Brain microvascular endothelial cell (primary cell): ENCODE measurements around the gene AUTS2.

Experiments used
- DNase-seq: peaks from one replicate; pipeline ENCODE4 v3.0.0-alpha.2; 2020
- H3K27ac ChIP-seq: fragments of 250-450 bp; sonication (Bioruptor Pico); 2 replicates; pipeline ENCODE4 v1.5.1; 2020; ENCODE audit warnings: mild to moderate bottlenecking, moderate library complexity
- H3K27me3 ChIP-seq: fragments of 250-450 bp; sonication (Bioruptor Pico); replicated peaks from 2 replicates; pipeline ENCODE4 v1.5.1; 2020; ENCODE audit warnings: mild to moderate bottlenecking
- H3K36me3 ChIP-seq: fragments of 250-450 bp; sonication (Bioruptor Pico); replicated peaks from 2 replicates; pipeline ENCODE4 v1.5.1; 2020; ENCODE audit warnings: mild to moderate bottlenecking
- H3K4me3 ChIP-seq: 2 replicates; pipeline ENCODE4 v1.5.1; 2011; ENCODE audit warnings: low read depth, mild to moderate bottlenecking, control low read depth, low read length, moderate library complexity
- in situ Hi-C: cut with HindIII; loops from 2 replicates; pipeline ENCODE4 v1.10.0; 2017; ENCODE audit warnings: low sequenced_read_pairs, low pct_ligation_motif_present
- TF ChIP-seq, protein P1 (sequence below): IDR thresholded peaks from 2 replicates; pipeline ENCODE4 v1.5.1; 2011; ENCODE audit warnings: low read depth, mild to moderate bottlenecking, moderate library complexity, low read length, control low read depth, inconsistent platforms; ENCODE audit errors: missing control alignments

Gene AUTS2

DNA sequence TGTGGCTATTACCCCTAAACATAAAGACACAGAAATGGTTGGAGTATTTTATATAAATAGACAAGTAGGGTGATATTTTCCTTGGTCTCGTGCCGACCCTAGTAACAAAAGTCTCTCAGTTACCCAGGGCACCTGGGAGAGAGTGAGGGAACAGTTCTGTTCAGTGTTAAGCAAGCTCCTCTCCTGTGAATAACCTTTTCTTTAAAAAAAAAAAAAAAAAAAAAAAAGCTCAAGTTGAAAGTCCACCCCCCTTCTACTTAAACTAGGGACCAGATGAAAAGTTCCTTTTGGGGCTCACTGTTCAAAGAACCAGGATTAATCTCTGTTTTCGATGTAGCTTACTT lies 896.7 kb downstream of the AUTS2 start:
- DNase-seq: no peak
- in situ Hi-C loops: no loop called here
- H3K27me3 ChIP-seq: no peaks in the 10 kb centered on the region
- no peak overlapping the region for H3K4me3 ChIP-seq
- H3K36me3 ChIP-seq: no peaks in the 10 kb centered on the region
- no peak overlapping the region for H3K27ac ChIP-seq
- TF ChIP-seq, protein P1, sequence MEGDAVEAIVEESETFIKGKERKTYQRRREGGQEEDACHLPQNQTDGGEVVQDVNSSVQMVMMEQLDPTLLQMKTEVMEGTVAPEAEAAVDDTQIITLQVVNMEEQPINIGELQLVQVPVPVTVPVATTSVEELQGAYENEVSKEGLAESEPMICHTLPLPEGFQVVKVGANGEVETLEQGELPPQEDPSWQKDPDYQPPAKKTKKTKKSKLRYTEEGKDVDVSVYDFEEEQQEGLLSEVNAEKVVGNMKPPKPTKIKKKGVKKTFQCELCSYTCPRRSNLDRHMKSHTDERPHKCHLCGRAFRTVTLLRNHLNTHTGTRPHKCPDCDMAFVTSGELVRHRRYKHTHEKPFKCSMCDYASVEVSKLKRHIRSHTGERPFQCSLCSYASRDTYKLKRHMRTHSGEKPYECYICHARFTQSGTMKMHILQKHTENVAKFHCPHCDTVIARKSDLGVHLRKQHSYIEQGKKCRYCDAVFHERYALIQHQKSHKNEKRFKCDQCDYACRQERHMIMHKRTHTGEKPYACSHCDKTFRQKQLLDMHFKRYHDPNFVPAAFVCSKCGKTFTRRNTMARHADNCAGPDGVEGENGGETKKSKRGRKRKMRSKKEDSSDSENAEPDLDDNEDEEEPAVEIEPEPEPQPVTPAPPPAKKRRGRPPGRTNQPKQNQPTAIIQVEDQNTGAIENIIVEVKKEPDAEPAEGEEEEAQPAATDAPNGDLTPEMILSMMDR: no peak

DNA sequence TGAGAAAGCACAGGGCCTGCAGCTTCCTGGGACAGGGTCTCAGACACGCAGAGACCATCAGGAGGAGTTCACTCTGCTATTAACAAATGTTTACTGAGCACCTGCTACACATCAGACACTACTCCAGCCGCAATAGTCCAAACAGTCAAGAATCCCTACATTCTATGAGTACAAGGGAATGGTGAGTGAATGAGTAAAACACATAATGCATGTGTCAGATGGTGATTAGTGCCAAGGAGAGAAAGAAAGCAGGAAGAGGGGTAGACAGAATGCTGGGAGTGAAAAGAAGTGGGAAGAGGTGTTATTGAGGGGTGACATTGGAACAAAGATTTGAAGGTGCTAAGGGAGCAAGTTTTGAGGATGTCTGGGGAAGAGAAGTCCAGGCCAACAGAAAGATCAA lies 899.5 kb downstream of the AUTS2 start:
- TF ChIP-seq, protein P1: no peak
- Histone ChIP-seq H3K27ac (no peak overlapping the region), H3K36me3 (no peaks in the 10 kb centered on the region), H3K4me3 (no peak overlapping the region), H3K27me3 (no peaks in the 10 kb centered on the region)
- in situ Hi-C loops: no loop called here
- DNase-seq: no peak

DNA sequence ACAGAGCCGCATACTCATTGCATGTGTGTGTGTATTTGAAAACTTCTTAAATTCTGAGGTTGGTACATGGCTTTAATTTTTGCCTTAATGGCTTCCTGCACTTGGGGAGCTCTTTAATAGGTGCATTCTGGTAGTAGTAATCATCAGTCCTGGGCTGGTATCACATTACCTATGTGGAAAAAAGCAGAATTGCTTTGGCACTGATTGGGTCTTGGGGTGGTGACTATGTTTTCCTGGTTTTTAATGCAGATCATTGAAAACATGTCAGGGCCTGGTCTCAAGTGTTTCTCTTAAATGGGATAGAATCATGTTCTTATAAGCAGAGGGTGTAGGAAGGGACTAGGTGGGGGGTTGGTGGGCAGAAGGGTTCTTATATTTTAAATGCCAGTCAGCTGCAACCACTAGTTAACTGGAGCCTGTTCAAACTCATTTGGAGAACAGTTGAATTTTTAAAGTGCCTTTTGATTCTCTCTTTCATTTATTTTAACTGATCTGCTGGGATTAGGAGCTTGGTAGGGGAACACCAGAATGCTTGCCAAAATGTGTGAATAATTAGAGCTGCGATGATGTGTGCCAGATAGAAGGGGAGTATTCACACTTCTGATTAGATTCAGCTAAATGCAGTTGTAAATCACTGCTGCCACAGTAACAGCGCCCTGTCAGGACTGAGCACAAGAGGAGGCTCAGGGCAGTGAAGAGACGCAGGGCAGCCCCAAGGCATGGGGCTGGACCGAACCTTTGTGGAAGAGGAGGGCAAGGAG lies 900.1 kb downstream of the AUTS2 start:
- DNase-seq: no peak
- no peak overlapping the region for H3K4me3 ChIP-seq
- no peaks in the 10 kb centered on the region for H3K36me3 ChIP-seq
- H3K27me3 ChIP-seq: no peaks in the 10 kb centered on the region
- in situ Hi-C loops: no loop called here
- TF ChIP-seq, protein P1: no peak
- H3K27ac ChIP-seq: no peak overlapping the region

DNA sequence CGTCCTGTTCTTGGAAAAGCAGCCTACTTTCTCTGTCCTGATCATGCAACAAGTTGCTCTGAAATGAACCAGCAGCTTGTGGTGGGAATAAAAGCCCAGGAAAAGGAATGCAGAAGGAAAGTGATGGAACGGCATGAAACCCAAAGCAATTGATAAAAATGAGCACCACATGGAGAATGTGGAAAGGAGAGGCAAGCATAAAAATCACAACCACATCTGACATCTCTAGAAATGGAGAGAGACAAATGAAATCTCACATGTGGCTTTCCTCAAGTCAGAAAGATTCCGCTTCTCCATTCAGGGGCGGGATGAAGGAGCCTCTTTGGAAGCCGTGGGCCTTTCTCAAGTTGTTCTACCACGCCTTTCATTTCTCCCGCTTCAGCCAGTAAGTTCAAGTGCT lies 902.0 kb downstream of the AUTS2 start:
- H3K27ac ChIP-seq: no peak overlapping the region
- TF ChIP-seq, protein P1: no peak
- in situ Hi-C loops: no loop called here
- H3K27me3 ChIP-seq: no peaks in the 10 kb centered on the region
- DNase-seq: no peak
- H3K4me3 ChIP-seq: no peak overlapping the region
- H3K36me3 ChIP-seq: no peaks in the 10 kb centered on the region

DNA sequence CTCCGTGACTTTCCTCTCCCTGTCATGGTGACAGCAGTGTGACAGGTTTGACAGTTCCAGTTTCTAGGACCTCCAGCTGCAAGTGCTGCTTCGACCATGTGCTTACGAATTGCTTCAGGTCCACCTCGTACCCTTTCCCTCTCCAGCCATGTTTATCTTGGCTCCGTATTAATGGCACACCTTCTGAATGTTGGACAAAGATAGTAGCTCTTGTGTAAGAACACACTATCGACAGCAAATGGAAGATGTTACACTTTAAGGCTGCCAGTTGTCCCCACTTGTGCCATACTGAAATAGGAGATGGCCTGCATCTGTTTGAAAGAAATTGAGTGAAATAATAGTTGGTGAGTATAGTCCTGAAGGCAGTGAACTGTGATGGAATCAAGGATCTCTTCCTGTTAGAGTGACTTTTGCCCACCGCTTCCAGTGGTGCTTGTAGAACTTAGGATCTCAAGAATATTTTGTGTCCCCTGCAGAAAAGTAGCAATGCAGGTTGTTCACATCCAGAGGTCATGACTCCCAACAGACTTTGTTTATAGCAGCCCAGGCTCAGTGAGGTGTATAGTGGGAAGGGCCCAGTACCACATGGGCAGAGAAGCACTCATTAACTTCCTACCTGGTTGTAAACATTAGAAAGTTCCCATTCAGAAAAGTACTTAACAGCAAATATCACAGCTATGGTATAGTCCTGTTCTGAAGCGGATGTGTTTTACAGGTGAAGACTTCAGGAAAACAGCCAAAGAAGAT lies 904.0 kb downstream of the AUTS2 start:
- in situ Hi-C loops: no loop called here
- TF ChIP-seq, protein P1: no peak

More for the DNA sequence above, 904.0 kb downstream of the AUTS2 start:
- no peak for DNase-seq
- no peaks in the 10 kb centered on the region for H3K27me3 ChIP-seq
- H3K36me3 ChIP-seq: no peaks in the 10 kb centered on the region
- no peak overlapping the region for H3K4me3 ChIP-seq
- no peak overlapping the region for H3K27ac ChIP-seq
